ENCODE measurements around the gene PGP. TPM values are rescaled to one million over a fixed set of nuclear protein-coding genes. Genes with fewer than 3 reads are reported as not detected.

PGP gene
- total RNA-seq, 1 donor from 2014 or later: 4.1 TPM

GRCh38 chr16:2180962-2181923 is 33.4 kb downstream of the PGP start:
- no peak for DNase-seq

- DNase-seq: no peak
Observed at GRCh38 chr16:2180461-2180860, 34.2 kb downstream of the PGP start.

GRCh38 chr16:2179576-2179975 is 35.1 kb downstream of the PGP start:
- no peak for DNase-seq

GRCh38 chr16:2179107-2179501 is 35.5 kb downstream of the PGP start:
- no peak for DNase-seq

- DNase-seq: no peak
Observed at GRCh38 chr16:2178321-2179106, 36.1 kb downstream of the PGP start.

GRCh38 chr16:2177561-2177960 is 37.1 kb downstream of the PGP start:
- DNase-seq: no peak

- no peak for DNase-seq
Observed at GRCh38 chr16:2177101-2177500, 37.5 kb downstream of the PGP start.

- DNase-seq: no peak
Observed at GRCh38 chr16:2176047-2176446, 38.6 kb downstream of the PGP start.

- DNase-seq: no peak
Observed at GRCh38 chr16:2175454-2175853, 39.2 kb downstream of the PGP start.

GRCh38 chr16:2174396-2175131 is 40.1 kb downstream of the PGP start:
- no peak for DNase-seq

GRCh38 chr16:2173916-2174315 is 40.7 kb downstream of the PGP start:
- DNase-seq: no peak

- no peak for DNase-seq
Observed at GRCh38 chr16:2173366-2173765, 41.3 kb downstream of the PGP start.

GRCh38 chr16:2172688-2173335 is 41.8 kb downstream of the PGP start:
- no peak for DNase-seq

GRCh38 chr16:2171601-2172178 is 43.0 kb downstream of the PGP start:
- DNase-seq: no peak

- DNase-seq: no peak
Observed at GRCh38 chr16:2170587-2171435, 43.8 kb downstream of the PGP start.

GRCh38 chr16:2170080-2170479 is 44.6 kb downstream of the PGP start:
- no peak for DNase-seq

GRCh38 chr16:2167068-2167638 is 47.5 kb downstream of the PGP start:
- no peak for DNase-seq

- DNase-seq: no peak
Observed at GRCh38 chr16:2166263-2167067, 48.2 kb downstream of the PGP start.

GRCh38 chr16:2165861-2166260 is 48.8 kb downstream of the PGP start:
- DNase-seq: no peak
